GM12873 (cell line): Measurements from ENCODE around the gene FAM193A.

Experiments
- TF ChIP-seq, protein P1 (sequence below): IDR thresholded peaks from 2 replicates; pipeline ENCODE4 v1.5.1; 2012; ENCODE audit warnings: low read depth, mild to moderate bottlenecking, moderate library complexity, low read length, control low read depth; ENCODE audit not compliant: insufficient read depth; ENCODE audit errors: missing control alignments

The FAM193A gene

GRCh38 chr4:2606960-2607506, 70.6 kb downstream of the FAM193A start:
- TF ChIP-seq, protein P1, sequence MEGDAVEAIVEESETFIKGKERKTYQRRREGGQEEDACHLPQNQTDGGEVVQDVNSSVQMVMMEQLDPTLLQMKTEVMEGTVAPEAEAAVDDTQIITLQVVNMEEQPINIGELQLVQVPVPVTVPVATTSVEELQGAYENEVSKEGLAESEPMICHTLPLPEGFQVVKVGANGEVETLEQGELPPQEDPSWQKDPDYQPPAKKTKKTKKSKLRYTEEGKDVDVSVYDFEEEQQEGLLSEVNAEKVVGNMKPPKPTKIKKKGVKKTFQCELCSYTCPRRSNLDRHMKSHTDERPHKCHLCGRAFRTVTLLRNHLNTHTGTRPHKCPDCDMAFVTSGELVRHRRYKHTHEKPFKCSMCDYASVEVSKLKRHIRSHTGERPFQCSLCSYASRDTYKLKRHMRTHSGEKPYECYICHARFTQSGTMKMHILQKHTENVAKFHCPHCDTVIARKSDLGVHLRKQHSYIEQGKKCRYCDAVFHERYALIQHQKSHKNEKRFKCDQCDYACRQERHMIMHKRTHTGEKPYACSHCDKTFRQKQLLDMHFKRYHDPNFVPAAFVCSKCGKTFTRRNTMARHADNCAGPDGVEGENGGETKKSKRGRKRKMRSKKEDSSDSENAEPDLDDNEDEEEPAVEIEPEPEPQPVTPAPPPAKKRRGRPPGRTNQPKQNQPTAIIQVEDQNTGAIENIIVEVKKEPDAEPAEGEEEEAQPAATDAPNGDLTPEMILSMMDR = no peak

DNA sequence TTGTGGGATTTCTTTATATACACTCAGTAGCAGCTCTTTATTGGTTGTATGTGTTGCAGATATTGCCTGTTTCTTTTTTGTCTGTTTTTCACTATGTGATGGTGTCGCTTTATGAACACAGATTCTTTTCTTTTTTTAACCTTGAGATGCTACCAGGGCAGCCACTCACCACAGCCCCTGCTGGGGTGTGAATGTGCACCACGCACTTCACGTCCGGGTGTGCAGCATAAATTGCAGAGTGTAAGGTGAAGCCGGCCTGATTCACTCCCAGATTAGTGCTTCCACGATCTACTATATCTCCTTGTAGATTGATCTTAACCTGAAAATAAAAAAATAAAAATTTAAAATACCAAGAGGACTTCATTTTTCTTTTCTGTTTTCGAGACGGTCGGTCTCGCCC, 71.4 kb downstream of the FAM193A start:
- TF ChIP-seq, protein P1 = no peak

GRCh38 chr4:2608291-2608690, 71.8 kb downstream of the FAM193A start:
- TF ChIP-seq, protein P1 = no peak

DNA sequence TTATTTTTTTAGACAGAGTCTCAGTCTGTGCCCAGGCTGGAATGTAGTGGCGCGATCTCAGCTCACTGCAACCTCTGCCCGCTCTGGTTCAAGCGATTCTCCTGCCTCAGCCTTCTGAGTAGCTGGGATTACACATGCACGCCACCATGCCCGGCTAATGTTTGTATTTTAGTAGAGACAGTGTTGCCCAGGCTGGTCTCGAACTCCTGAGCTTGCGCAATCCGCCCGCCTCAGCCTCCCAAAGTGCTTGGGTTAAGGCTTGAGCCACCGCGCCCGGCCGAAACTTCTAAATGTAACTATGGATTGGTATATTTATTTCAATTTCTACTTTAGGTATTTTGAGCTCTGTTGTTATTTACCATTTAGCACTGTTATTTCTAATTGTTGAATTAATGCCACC, 79.4 kb downstream of the FAM193A start:
- TF ChIP-seq, protein P1 = no peak

DNA sequence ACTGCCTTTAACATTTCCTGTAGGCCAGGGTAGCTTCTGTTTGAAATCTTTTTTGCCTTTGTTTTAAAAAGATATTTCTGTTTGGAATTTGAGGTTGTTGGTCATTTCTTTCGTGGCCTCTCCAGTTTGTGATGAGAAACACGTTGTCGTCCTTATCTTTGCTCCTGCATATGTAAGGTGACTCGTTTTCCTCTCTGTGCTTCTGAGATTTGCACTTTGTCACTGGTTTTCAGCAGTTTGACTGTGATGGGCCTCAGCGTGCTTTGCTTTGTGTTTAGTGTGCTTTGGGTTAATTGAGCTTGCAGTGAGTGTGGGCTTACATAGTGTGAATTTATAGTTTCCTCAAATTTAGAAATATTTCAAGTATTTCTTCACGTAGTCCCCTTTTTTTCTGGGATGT, 81.5 kb downstream of the FAM193A start:
- TF ChIP-seq, protein P1 = no peak

DNA sequence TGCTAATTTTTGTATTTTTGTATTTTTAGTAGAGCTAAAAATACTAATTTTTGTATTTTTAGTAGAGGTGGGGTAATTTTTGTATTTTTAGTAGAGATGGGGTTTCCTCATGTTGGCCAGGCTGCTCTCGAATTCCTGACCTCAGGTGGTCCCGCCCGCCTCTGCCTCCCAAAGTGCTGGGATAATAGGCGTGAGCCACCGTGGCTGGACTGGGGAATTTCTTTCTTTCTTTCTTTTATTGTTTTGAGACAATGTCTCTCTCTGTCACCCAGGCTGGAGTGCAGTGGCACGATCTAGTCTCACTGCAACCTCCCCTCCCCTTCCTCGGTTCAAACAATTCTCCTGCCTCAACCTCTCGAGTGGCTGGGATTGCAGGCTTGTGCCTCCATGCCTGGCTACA, 83.0 kb downstream of the FAM193A start:
- TF ChIP-seq, protein P1 = no peak

DNA sequence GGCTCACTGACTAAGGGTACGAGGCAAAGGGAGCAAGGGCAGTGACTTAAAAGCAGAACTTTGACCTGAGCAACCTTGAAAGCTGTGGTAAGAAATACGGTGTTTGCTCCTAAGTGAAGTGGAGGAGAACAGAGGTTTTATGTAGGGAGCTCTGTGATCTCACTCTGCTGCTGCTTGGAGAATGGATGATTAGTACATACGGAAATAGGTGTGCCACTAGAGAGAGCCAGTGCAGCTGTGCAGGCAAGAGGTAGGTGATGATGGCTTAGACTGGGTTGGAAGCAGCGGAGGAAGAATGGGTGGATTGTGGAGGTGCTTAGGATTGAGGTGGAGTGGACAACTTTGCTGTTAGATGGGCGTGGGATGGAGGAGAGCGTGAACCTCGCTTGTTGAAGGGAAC, 85.0 kb downstream of the FAM193A start:
- TF ChIP-seq, protein P1 = no peak

- TF ChIP-seq, protein P1 = no peak
Observed at GRCh38 chr4:2623442-2623841, 87.0 kb downstream of the FAM193A start.
